Stimulated activated CD4-positive, alpha-beta T cell treated with anti-CD3 and anti-CD28 coated beads, Interleukin-1b, Interleukin-23, amount 100 ng/mL, for 48 hours (primary cell): ENCODE measurements around the gene CA11.
A peak's percentile ranks its signal among the peaks of the same experiment; 100 is the strongest.

Experiments used
- DNase-seq: peaks from one replicate; pipeline ENCODE4 v3.0.0-alpha.2; 2020

The CA11 gene

GRCh38 chr19:48611872-48612271, 34.1 kb downstream of the CA11 start:
- no peak for DNase-seq

DNA sequence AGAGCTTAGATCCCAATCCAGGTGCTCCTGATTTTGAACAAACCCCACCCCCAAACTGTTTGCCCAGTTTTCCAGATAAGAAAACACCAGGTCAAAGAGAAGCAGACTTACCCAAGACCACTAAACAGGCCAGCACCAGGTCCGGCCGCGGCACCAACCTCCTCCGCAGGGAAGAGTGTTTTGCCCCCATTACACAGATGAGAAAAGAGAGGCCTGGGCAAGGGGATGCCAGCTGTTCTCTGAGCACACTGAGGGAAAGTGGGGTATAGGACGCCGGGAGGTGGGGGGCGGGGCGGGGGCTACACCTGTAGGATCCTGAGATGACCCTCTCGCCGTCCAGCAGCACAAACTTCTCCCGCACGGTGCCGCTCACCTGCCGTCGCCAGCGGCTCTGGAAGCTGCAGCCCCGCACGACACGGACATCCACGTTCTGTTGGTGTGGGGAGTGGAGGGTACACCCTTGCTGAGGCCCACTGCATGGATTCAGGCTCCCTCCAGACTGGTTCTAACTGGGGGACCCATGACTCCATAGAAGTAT, 36.3 kb downstream of the CA11 start:
- no peak for DNase-seq

DNA sequence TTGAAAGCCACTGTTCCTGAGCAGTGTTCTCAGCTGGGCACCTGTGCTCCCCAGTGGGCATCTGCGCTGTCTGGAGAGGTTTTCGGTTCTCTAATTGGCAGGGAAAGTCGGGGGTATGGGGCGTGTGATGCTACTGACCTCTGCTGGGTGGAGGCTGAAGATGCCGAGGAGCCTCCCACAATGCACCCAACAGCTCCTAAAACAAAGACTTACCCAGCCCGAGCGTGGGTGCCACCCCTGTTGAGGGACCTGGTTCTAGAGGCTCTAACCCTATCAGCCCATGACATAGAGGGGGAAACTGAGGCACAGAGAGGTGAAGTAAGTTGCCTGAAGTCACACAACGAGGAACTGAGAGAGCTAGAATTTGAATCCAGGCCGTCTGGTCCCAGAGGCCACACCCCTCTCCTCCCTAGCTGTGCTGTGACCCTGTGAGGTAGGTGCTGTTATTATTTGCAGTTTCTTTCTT, 37.2 kb downstream of the CA11 start:
- no peak for DNase-seq

- no peak for DNase-seq
These were observed 38.6 kb downstream of the CA11 start for GRCh38 chr19:48607359-48607755.

GRCh38 chr19:48606463-48607358, 39.3 kb downstream of the CA11 start, which contains the start of gene SPACA4:
Gene SPACA4 (plus strand): TSS chr19:48606742. CDS start chr19:48606979, 237 bp downstream.
- DNase-seq = no peak

- DNase-seq = no peak
These were observed 42.1 kb downstream of the CA11 start for GRCh38 chr19:48603850-48604249.

DNA sequence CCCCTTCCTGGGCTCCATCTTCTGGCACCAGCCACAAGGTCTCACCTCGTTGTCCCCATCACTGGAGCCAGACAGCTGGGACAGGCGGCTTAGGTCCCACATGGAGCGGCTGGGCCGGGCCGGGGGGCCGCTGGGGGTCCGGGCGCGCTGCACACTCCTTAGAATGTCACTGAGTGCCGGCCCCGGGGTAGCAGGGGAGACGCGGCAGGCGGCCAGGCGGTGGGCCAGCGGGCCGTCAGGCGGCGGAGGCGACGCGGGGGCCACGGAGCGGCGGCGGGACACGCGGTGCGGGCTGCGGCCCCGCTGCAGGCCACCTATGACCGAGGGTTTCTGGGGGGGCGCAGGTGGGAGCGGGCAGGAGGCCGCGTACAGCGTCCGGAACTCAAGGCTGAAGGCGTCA, 42.5 kb downstream of the CA11 start:
- DNase-seq = no peak

DNA sequence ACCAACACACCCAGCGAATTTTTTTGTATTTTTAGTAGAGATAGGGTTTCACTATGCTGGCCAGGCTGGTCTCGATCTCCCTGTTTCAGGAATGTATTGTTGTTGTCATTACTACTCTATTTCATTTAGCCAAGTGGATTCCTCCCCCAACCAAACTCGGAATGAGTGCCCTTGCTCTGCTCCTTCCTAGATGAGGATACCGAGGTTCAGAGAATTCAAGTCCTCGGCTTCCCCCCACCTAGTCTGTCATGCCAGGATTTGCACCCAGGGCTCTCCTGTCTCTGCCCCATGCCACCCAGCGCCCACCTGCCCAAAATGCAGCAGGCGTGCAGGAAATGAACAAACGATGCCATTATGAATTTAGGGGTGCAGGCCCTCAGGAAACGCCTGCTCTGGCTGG, 43.0 kb downstream of the CA11 start:
- DNase-seq = no peak

DNA sequence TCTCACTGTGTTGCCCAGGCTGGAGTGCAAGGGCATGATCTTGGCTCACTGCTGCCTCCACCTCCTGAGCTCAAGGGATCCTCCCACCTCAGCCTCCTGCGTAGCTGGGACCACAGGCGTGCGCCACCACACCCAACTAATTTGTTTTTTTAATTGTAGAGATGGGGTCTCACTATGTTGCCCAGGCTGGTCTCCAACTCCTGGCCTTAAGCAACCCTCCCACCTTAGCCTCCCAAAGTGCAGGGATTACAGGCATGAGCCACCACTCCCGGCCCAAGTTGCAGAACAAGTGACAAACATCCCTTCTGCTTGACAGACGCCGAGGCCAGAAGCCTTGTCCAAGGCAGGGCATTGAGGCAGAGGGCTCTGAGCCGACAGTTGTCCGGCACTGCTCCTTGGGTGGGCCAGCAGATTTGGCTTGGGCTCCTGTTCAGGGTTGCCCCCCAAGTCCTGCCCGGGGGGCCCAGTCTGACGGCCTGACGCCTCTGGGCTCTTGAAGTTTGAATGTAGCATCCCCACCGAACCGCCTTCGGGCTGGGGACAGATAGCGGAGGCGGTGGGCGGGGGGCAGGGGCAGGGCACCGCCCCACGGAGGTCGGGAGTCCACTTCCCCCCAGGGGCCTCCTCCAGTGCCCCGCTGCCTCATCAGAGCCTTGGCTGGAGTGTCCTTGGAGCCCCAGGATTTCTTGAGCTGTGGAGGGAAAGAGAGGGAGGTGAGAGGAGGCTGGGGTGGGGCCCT, 45.1 kb downstream of the CA11 start:
- DNase-seq = no peak

DNA sequence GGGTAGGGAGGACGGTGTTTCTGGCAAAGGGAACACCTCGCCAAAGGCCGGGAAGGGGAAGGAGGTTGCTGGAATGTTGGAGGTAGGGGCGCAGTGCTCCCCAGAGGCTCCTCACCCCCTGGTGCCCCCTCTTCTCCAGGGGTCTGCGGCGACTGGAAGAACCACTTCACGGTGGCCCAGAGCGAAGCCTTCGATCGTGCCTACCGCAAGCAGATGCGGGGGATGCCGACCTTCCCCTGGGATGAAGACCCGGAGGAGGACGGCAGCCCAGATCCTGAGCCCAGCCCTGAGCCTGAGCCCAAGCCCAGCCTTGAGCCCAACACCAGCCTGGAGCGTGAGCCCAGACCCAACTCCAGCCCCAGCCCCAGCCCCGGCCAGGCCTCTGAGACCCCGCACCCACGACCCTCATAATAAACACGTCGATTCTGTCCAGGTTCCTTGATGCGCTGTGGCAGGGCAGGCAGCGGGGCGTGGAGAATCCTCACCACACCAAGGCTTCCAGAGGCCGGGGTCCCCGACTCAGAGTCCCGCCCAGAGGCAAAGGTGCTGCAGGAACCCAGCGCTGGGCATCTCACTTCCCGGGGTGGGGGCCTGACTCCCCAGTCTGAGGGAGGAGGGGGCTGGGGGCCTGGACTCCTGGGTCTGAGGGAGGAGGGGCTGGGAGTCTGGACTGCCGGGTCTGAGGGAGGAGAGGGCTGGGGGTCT, 46.8 kb downstream of the CA11 start:
- DNase-seq = no peak

DNA sequence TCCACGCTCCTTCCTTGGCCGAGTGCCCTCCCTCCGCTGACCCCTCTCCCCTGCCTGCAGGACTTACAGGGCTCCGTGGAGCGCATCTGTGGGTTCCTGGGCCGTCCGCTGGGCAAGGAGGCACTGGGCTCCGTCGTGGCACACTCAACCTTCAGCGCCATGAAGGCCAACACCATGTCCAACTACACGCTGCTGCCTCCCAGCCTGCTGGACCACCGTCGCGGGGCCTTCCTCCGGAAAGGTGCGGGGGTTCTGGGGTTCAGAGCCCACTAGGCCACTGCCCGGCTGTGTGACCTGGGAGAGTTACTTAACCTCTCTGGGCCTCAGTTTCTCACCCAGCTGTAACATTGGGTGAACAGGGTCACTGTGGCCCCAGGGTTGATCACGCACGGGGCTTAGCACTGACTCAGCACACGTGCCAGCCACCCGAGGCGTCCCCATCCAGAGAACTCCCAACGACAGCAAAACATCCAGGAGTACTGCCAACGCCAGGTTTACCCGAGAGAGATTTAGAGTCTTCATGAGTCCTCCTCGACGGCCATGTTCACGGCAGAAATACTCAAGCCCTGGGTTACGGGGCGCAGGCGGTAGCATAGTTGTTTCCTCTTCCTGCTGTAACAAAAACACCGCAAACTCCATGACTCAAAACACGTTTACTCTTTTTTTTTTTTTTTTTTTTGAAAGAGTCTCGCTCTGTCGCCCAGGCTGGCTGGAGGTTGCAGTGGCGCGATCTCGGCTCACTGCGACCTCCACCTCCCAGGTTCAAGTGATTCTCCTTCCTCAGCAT, 49.1 kb downstream of the CA11 start:
- no peak for DNase-seq

DNA sequence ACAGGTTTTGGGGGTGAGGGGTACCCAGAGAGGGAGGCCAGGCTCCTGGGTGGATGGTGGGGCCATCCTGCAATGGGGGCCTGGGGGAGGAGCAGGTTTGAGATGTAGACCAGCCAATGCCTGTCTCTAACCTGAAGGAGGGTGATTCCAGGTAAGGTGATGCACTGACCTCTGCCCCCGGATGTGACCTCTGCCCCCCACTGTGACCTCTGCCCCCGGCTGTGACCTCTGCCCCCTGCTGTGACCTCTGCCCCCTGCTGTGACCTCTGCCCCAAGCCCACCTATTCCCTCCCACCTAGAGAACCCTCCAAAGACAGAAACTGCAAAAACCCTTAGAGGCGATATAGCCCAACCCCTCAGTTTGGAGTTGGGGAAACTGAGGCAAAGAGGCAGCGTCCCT, 49.8 kb downstream of the CA11 start:
- DNase-seq = no peak

DNA sequence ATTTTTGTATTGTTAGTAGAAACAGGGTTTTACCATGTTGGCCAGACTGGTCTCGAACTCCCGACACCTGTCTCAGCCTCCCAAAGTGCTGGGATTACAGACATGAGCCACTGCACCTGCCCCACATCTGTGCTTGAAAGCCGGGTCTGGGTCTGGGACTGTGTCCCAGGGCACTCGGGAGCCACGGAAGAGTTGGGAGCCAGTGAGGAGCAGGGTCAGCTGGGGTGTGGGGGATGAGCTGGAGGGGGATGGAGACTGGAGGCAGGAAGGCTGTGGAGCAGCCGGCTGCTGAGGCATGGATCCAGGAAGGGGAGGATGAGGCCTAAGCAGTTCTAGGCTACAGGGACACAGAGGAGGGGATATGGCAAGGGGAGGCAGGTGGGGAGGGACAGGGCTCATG, 50.2 kb downstream of the CA11 start:
- no peak for DNase-seq

DNA sequence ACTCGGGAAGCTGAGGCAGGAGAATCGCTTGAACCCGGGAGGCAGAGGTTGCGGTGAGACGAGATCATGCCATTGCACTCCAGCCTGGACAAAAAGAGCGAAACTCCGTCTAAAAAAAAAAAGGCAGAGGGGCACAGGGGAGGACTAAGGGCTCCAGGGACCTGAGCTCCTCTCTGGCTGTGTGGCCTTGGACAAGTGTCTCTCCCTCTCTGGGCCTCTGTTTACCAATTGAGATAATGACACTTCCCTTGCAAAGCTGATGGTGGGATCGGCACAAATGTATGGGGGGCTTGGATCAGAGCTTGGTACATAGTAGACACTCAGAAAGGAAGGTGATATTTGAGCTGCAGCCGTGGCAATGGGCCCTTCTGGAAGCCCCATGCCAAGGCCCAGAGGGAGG, 50.8 kb downstream of the CA11 start:
- no peak for DNase-seq

DNA sequence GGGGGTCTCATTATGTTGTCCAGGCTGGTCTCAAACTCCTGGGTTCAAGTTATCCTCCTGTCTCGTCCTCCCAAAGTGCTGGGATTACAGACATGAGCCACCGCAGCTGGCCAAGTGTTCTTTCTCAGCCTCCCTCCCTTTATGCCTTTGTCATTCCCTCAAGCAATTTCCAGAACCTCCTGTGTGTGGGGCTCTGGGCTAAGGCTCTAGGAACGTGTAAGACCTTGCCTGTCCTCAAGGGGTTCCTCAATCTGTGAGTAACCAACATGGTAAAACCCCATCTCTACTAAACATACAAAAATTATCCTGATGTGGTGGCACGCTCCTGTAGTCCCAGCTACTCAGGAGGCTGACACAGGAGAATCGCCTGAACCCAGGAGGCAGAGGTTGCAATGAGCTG, 55.0 kb downstream of the CA11 start:
- DNase-seq = no peak

GRCh38 chr19:48588670-48589401, 57.2 kb downstream of the CA11 start:
- DNase-seq = peak; percentile 86
